Measurements from ENCODE around the gene EEF1AKMT1. TPM values are rescaled to one million over a fixed set of nuclear protein-coding genes. Genes with fewer than 3 reads are reported as not detected.
"Not testable (repeated sequence)": the region's sequence is repeated elsewhere in the genome, so short reads cannot be mapped to it uniquely, and the experiment has no call there.

EEF1AKMT1 gene
- total RNA-seq, 2 experiments from 2014 or later, result 18.7 to 19.6 TPM

DNA sequence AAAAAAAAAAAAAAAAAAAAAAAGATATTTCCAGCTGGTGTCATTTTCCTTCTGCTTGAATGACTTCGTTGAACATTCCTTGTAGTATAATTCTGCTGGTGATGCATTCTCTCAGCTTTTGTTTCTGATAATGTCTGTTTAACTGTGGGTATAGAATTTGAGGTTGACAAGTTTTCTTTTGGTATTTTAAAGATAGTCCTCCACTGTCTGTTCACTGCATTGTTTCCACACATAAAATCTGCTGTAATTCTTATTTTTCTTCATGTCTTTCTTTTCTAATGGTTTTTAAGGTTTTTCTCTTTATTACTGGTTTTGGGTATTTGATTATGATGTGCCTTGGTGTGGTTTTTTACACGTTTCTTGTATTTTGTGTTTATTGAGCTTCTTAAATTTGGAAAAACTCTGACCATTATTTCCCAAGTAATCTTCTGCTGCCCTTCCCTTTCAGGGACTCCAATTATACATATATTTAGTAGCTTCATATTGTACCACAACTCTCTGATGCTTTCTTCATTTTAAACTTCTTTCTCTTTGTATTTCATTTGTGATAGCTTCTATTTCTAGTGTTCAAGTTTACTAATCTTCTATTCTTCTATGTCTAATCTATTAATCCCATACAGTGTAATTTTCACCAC is 6.3 kb downstream of the EEF1AKMT1 start:
- ChIA-PET CTCF (interaction anchor here (0.8 to 1.6 kb wide), 2 partner anchors 44 to 273 kb away, joined by 3 read pairs; no protein-coding TSS in a partner anchor), POLR2A (interaction anchor here (1.0 to 1.4 kb wide), 2 partner anchors 12 to 135 kb away, joined by 3 read pairs; partner anchors contain the start of gene XPO4)
- TF ChIP-seq, protein P1, sequence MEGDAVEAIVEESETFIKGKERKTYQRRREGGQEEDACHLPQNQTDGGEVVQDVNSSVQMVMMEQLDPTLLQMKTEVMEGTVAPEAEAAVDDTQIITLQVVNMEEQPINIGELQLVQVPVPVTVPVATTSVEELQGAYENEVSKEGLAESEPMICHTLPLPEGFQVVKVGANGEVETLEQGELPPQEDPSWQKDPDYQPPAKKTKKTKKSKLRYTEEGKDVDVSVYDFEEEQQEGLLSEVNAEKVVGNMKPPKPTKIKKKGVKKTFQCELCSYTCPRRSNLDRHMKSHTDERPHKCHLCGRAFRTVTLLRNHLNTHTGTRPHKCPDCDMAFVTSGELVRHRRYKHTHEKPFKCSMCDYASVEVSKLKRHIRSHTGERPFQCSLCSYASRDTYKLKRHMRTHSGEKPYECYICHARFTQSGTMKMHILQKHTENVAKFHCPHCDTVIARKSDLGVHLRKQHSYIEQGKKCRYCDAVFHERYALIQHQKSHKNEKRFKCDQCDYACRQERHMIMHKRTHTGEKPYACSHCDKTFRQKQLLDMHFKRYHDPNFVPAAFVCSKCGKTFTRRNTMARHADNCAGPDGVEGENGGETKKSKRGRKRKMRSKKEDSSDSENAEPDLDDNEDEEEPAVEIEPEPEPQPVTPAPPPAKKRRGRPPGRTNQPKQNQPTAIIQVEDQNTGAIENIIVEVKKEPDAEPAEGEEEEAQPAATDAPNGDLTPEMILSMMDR (IDR thresholded peaks at IDR 0.05), result no peak
- Mint-ChIP-seq H3K9me3 (peaks cover 31% of the 10 kb centered on the region), H3K27ac (no peak overlapping the region), H3K36me3 (ENCODE audit: low read depth) (peaks cover 52% of the 10 kb centered on the region), H3K27me3 (no peaks in the 10 kb centered on the region), H3K4me1 (ENCODE audit: low read depth) (peaks cover 32% of the 10 kb centered on the region), H3K4me3 (no peak overlapping the region)
- no peak for DNase-seq
- intact Hi-C loops (cut with micrococcal nuclease), result no loop called here
- ATAC-seq, result no peak

DNA sequence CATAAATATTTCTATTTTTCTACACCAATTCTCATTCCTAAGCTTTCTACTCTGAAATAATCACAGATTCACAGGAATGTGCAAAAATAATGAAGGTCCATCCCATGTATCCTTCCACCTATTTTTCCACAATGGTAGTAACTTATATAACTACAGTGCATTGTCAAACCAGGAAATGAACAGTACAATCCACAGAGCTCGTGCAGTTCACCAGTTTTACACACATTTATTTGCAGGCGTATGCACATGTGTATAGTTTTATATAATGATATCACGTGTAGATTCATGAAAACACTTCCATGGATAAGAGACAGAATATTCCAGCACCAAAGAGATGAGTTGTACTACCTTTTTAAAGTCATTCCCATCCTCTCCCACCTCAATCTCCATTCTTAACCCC is 12.9 kb downstream of the EEF1AKMT1 start:
- Mint-ChIP-seq H3K27ac (no peak overlapping the region), H3K9me3 (peaks cover 9% of the 10 kb centered on the region), H3K4me3 (no peak overlapping the region), H3K36me3 (ENCODE audit: low read depth) (peaks cover 22% of the 10 kb centered on the region), H3K27me3 (no peaks in the 10 kb centered on the region), H3K4me1 (ENCODE audit: low read depth) (no peaks in the 10 kb centered on the region)
- ChIA-PET CTCF (no interaction called here), POLR2A (no interaction called here)
- ATAC-seq (no peak), DNase-seq (no peak)
- intact Hi-C loops (cut with micrococcal nuclease), result no loop called here
- TF ChIP-seq, protein P1 (IDR thresholded peaks at IDR 0.05), result no peak

DNA sequence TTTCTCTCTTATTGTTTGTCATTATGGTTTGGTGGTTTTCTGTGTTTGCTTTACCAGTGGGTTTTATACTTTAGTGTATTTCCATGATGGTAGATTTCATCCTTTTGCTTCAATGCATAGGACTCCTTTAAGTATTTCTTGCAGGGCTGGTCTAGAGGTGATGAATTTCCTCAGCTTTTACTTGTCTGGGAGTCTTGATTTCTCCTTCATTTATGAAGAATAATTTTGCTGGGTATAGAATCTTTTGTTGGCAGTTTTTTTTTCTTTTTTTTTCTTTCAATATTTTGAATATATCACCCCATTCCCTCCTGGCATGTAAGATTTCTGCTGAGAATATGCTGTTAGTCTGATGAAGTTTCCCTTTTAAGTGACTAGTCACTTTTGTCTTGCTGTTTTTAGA is 19.8 kb downstream of the EEF1AKMT1 start:
- CTCF ChIA-PET, result no interaction called here
- Mint-ChIP-seq H3K4me3 (no peak overlapping the region), H3K27me3 (no peaks in the 10 kb centered on the region), H3K4me1 (ENCODE audit: low read depth) (no peaks in the 10 kb centered on the region), H3K9me3 (peaks cover 37% of the 10 kb centered on the region), H3K36me3 (ENCODE audit: low read depth) (peaks cover 65% of the 10 kb centered on the region), H3K27ac (no peak overlapping the region)
- TF ChIP-seq, protein P1 (IDR thresholded peaks at IDR 0.05), result no peak
- no peak for ATAC-seq
- DNase-seq, result no peak
- intact Hi-C loops (cut with micrococcal nuclease), result no loop called here
- POLR2A ChIA-PET, result interaction anchor here (1.0 kb wide), 1 partner anchor 19 kb away, joined by 3 read pairs; no protein-coding TSS in a partner anchor

DNA sequence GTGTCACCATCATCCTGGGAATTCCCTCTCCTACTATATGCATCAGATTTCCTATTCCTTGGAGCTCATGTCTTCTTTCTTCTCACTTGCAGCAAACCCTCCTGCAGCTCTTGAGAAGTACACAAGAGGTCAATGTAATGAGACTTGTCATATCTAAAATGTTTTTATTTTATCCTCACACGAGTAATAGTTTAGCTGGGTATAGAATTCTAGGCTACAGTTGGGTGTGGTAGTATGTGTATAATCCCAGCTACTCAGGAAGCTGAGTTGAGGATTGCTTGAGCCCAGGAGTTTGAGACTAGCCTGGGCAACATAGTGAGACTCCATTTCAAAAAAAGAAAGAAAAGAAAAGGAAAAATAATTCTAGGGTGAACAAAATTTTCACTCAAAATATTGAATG is 24.4 kb downstream of the EEF1AKMT1 start:
- TF ChIP-seq, protein P1 (IDR thresholded peaks at IDR 0.05), result no peak
- Mint-ChIP-seq H3K27me3 (no peaks in the 10 kb centered on the region), H3K36me3 (ENCODE audit: low read depth) (peaks cover 56% of the 10 kb centered on the region), H3K4me3 (no peak overlapping the region), H3K4me1 (ENCODE audit: low read depth) (no peaks in the 10 kb centered on the region), H3K27ac (no peak overlapping the region), H3K9me3 (peaks cover 48% of the 10 kb centered on the region)
- POLR2A ChIA-PET, result no interaction called here
- CTCF ChIA-PET, result interaction anchor here (0.7 to 1.5 kb wide), 4 partner anchors 21 to 79 kb away, joined by 3 to 4 read pairs (median 3); no protein-coding TSS in a partner anchor
- DNase-seq (no peak), ATAC-seq (no peak)
- intact Hi-C loops (cut with micrococcal nuclease), result no loop called here

DNA sequence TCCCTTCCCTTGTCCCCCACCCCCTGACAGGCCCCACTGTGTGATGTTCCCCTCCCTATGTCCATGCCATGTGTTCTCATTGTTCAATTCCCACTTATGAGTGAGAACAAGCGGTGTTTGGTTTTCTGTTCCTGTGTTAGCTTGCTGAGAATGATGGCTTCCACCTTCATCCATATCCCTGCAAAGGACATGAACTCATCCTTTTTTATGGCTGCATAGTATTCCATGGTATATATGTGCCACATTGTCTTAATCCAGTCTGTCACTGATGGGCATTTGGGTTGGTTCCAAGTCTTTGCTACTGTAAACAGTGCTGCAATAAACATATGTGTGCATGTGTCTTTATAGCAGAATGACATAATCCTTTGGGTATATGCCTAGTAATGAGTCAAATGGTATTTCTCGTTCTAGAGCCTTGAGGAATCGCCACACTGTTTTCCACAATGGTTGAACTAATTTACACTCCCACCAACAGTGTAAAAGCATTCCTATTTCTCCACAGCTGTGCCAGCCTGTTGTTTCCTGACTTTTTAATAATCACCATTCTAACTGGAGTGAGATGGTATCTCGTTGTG is 29.8 kb downstream of the EEF1AKMT1 start:
- DNase-seq; H3K27ac Mint-ChIP-seq; ATAC-seq; intact Hi-C loops (cut with micrococcal nuclease); POLR2A ChIA-PET; H3K4me1 Mint-ChIP-seq (ENCODE audit: low read depth); H3K4me3 Mint-ChIP-seq; CTCF ChIA-PET; H3K27me3 Mint-ChIP-seq: not testable (repeated sequence)
- Mint-ChIP-seq H3K9me3 (peaks cover 22% of the 10 kb centered on the region), H3K36me3 (ENCODE audit: low read depth) (peaks cover 35% of the 10 kb centered on the region)

Measured in activated CD8-positive, alpha-beta T cell treated with anti-CD3 and anti-CD28 coated beads for 36 hours (primary cell).